OCI-LY1 (cell line): ENCODE measurements around the gene PDGFD.

Source experiments
- H2AFZ ChIP-seq: fragments of 200-600 bp; sonication (generic), shearing (Covaris generic); 2 replicates; pipeline ENCODE4 v1.6.0; 2014; ENCODE audit warnings: antibody characterized with exemption, mild to moderate bottlenecking, low read length
- H3F3A ChIP-seq: fragments of 200-600 bp; sonication (generic), shearing (Covaris generic); 2 replicates; pipeline ENCODE4 v1.6.0; 2014; ENCODE audit warnings: mild to moderate bottlenecking, antibody characterized with exemption, low read length, moderate library complexity; ENCODE audit not compliant: insufficient read depth
- H3K27ac ChIP-seq: fragments of 200-600 bp; sonication (generic); 2 replicates; pipeline ENCODE4 v1.5.1; 2014; ENCODE audit warnings: low read length, mixed run types, mild to moderate bottlenecking, low read depth; ENCODE audit not compliant: poor library complexity, severe bottlenecking
- H3K27me3 ChIP-seq: fragments of 200-600 bp; sonication (generic); 2 replicates; pipeline ENCODE4 v1.6.0; 2014; ENCODE audit warnings: antibody characterized with exemption, mild to moderate bottlenecking, low read length, moderate library complexity; ENCODE audit not compliant: insufficient read depth
- H3K36me3 ChIP-seq: fragments of 200-600 bp; sonication (generic); 2 replicates; pipeline ENCODE4 v1.6.1; 2014; ENCODE audit warnings: mild to moderate bottlenecking, antibody characterized with exemption, low read length, moderate library complexity, mixed read lengths; ENCODE audit not compliant: insufficient read depth
- H3K4me1 ChIP-seq: fragments of 200-600 bp; sonication (generic); 2 replicates; pipeline ENCODE4 v1.5.1; 2014; ENCODE audit warnings: mild to moderate bottlenecking, low read length, moderate library complexity; ENCODE audit not compliant: insufficient read depth, severe bottlenecking
- H3K4me2 ChIP-seq: fragments of 200-600 bp; sonication (generic), shearing (Covaris generic); 2 replicates; pipeline ENCODE4 v1.6.1; 2014; ENCODE audit warnings: low read length
- H3K4me3 ChIP-seq: fragments of 200-600 bp; sonication (generic); 2 replicates; pipeline ENCODE4 v1.5.1; 2014; ENCODE audit warnings: low read length, low read depth, mild to moderate bottlenecking, mixed read lengths; ENCODE audit not compliant: poor library complexity, severe bottlenecking
- H3K79me2 ChIP-seq: fragments of 200-600 bp; shearing (Covaris generic); 2 replicates; pipeline ENCODE4 v1.6.1; 2016; ENCODE audit warnings: mixed run types, low read length, mixed read lengths; ENCODE audit not compliant: insufficient read depth
- H3K9ac ChIP-seq: fragments of 200-600 bp; sonication (generic), shearing (Covaris generic); 2 replicates; pipeline ENCODE4 v1.6.1; 2014; ENCODE audit warnings: mild to moderate bottlenecking, low read length, mixed read lengths
- H3K9me2 ChIP-seq: fragments of 200-600 bp; sonication (generic), shearing (Covaris generic); 2 replicates; pipeline ENCODE4 v1.6.1; 2014; ENCODE audit warnings: low read depth, mild to moderate bottlenecking, low read length, mixed read lengths
- H3K9me3 ChIP-seq: fragments of 200-600 bp; shearing (Covaris generic); 2 replicates; pipeline ENCODE4 v1.6.1; 2014; ENCODE audit warnings: low read length, mixed read lengths
- H4K20me1 ChIP-seq: fragments of 200-600 bp; sonication (generic), shearing (Covaris generic); 2 replicates; pipeline ENCODE4 v1.6.0; 2016; ENCODE audit warnings: mild to moderate bottlenecking, low read length; ENCODE audit not compliant: insufficient read depth
- CTCF ChIP-seq: fragments of 200-600 bp; sonication (generic), shearing (Covaris generic); IDR thresholded peaks from 2 replicates; pipeline ENCODE4 v1.5.1; 2017; ENCODE audit warnings: mild to moderate bottlenecking, antibody characterized with exemption, low read length, moderate library complexity, mixed read lengths
- EZH2 ChIP-seq: fragments of 200-600 bp; sonication (generic), shearing (Covaris generic); IDR thresholded peaks from 2 replicates; pipeline ENCODE4 v1.8.0; 2017; ENCODE audit warnings: borderline replicate concordance, mixed run types, mild to moderate bottlenecking, antibody characterized with exemption, low read length, moderate library complexity, mixed read lengths

PDGFD gene

DNA sequence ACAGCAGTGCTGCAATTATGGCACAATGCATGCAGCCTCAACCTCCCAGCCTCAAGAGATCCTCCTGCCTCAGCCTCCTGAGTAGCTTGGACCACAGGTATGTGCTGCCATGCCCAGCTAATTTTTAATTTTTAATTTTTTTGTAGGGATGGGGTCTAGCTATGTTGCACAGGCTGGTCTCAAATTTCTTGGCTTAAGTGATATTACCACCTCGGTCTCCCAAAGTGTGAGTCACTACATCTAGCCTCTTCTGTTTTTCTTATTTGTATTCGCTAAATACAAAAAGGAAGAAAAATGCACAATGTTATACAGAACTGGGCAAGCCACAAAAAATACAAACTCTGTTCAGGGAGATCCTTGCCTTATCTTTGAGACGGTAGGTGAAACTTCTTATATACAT, 65.4 kb downstream of the PDGFD start:
- Histone ChIP-seq H3K27me3 (no peaks in the 10 kb centered on the region), H3K4me3 (no peak overlapping the region), H3F3A (no peaks in the 10 kb centered on the region), H3K4me2 (no peak overlapping the region), H4K20me1 (no peaks in the 10 kb centered on the region), H3K9me3 (no peaks in the 10 kb centered on the region), H2AFZ (no peak overlapping the region), H3K27ac (no peak overlapping the region), H3K4me1 (peaks cover 16% of the 10 kb centered on the region), H3K36me3 (no peaks in the 10 kb centered on the region), H3K79me2 (no peaks in the 10 kb centered on the region), H3K9ac (no peak overlapping the region), H3K9me2 (no peaks in the 10 kb centered on the region)
- TF ChIP-seq EZH2 (no peak), CTCF (no peak)

- no peaks in the 10 kb centered on the region for H3K79me2 ChIP-seq
- H3K9ac ChIP-seq: no peak overlapping the region
- no peak overlapping the region for H2AFZ ChIP-seq
- H3F3A ChIP-seq: no peaks in the 10 kb centered on the region
- no peaks in the 10 kb centered on the region for H3K36me3 ChIP-seq
- H3K4me2 ChIP-seq: no peak overlapping the region; the same call in 1 of the 2 replicates
- H3K4me1 ChIP-seq: peaks cover 21% of the 10 kb centered on the region
- no peaks in the 10 kb centered on the region for H3K9me3 ChIP-seq
- no peak overlapping the region for H3K27ac ChIP-seq
- H4K20me1 ChIP-seq: no peaks in the 10 kb centered on the region
- no peak for TF ChIP-seq EZH2
- TF ChIP-seq CTCF: no peak
- H3K4me3 ChIP-seq: no peak overlapping the region
- H3K9me2 ChIP-seq: no peaks in the 10 kb centered on the region
- no peaks in the 10 kb centered on the region for H3K27me3 ChIP-seq
These were observed 65.8 kb downstream of the PDGFD start for GRCh38 chr11:104098132-104098531.

DNA sequence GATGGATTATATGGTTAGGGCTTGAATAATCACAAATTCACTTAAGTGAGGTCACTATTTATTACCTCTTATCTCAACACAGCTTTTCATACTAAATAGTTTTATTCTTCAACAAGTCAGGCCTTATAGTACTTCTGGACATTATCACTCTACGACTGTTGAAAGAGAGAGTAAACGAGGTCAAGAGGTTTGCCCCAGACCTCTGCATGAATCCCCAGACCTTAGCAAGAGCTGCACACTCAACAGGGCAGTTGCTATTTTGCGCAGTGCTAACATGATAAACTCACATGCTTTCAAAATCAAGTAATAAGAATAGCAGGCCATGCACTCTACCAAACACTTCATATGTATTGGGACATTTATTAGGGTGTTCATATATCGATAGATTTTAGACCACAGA, 67.0 kb downstream of the PDGFD start:
- TF ChIP-seq CTCF (no peak), EZH2 (no peak)
- H3K4me3 ChIP-seq: no peak overlapping the region
- H3K9me3 ChIP-seq: no peaks in the 10 kb centered on the region
- H3K36me3 ChIP-seq: no peaks in the 10 kb centered on the region
- no peak overlapping the region for H3K27ac ChIP-seq
- H3K79me2 ChIP-seq: no peaks in the 10 kb centered on the region
- no peak overlapping the region for H2AFZ ChIP-seq
- H4K20me1 ChIP-seq: no peaks in the 10 kb centered on the region
- no peaks in the 10 kb centered on the region for H3K9me2 ChIP-seq
- no peaks in the 10 kb centered on the region for H3K27me3 ChIP-seq
- no peak overlapping the region for H3K4me2 ChIP-seq
- H3K9ac ChIP-seq: no peak overlapping the region
- no peaks in the 10 kb centered on the region for H3F3A ChIP-seq
- peaks cover 33% of the 10 kb centered on the region for H3K4me1 ChIP-seq
